ENCODE data around the gene INVS.
"Not testable (repeated sequence)": the region's sequence is repeated elsewhere in the genome, so short reads cannot be mapped to it uniquely, and the experiment has no call there.

INVS gene

DNA sequence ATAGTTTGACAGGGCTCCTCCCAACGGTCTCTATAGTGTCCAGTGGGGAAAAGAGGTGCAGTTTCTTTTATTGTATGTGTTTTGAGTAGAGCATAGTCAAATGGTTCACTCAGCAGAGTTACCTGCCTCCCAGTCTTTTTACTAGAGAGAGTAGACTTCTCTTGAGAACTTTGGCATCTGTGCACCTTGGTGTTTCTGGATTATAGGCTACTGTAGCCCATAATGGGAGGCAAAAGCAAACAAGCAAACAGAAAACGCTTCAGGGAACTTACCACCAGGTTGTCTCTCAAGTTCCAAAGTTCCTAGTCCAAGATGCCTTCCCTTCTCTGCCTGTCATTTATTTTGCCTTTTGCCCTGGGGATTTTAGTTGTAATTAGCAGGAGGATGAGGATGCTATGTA is 26.2 kb downstream of the INVS start:
- no peak for DNase-seq

GRCh38 chr9:100125910-100126309 is 26.9 kb downstream of the INVS start:
- no peak for DNase-seq

DNA sequence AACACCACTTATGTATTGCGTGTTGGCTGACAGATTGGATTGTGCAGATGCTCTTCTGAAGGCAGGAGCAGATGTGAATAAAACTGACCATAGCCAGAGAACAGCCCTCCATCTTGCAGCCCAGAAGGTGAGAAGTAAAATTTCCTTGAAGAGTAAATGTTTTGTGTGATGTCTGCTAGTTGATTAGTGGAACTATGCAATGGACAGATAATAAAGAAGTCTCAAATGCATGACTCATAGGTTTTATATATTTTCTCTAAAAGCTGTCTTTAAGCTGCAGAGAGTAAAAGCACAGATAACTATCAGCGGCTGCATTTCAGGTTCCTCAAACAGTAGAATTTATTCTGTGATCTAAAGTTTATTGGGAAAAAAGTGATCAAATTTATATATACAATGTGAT is 27.4 kb downstream of the INVS start:
- DNase-seq: no peak

DNA sequence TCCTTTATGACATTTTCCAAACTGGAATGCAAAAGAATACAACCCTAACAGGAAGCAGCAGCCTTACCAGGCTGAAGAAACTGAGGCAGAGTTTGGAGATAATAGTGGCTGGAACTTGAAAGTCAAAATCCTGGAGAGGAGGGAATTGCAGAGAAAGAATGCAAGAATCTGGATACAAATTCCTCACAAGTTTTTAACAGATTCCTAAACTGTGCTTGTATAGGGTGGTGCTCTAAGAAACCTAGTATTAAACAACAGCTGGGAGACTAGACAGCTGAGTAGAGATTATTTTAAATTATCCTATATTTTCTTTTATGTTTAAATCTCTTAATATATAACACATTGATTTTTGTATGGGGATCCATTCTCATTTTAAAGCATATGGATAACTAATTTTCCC is 30.7 kb downstream of the INVS start:
- no peak for DNase-seq

DNA sequence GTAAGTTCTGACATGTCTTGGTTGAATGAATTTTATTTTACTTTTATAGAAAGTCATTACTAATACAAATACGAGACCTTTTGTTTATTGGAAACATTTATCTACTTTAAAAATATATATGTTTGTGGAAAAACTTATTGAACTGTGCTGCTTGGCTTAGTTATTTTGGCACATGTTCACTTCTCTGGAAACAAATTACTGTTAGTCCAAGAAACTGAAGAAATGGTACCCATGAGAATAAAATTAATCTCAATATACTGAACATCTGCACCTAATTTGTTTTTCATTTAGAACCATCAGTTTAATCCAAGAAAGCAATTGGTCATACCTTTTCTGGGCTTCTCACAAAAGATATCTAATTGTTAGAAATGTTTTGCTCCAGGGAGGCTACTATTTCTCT is 32.2 kb downstream of the INVS start:
- DNase-seq: no peak

- DNase-seq: no peak
These were observed 32.9 kb downstream of the INVS start for GRCh38 chr9:100131875-100132430.

DNA sequence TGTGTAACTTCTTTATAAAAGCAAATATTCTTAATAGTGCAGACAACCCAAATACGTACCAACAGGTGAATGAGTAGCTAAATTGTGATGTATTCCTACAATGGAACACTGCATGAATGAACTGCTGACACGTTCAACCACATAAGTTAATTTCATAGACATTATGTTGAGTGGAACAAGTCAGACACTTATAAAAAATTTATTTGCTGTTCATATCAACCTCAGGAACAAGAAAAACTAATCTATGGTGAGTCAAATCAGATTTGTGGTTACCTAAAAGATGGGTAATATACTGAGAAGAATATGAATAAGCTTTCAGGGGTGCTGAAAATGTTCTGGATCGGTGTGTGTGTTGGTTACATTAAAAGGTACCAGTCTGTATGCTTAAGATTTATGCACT is 35.7 kb downstream of the INVS start:
- DNase-seq: no peak

DNA sequence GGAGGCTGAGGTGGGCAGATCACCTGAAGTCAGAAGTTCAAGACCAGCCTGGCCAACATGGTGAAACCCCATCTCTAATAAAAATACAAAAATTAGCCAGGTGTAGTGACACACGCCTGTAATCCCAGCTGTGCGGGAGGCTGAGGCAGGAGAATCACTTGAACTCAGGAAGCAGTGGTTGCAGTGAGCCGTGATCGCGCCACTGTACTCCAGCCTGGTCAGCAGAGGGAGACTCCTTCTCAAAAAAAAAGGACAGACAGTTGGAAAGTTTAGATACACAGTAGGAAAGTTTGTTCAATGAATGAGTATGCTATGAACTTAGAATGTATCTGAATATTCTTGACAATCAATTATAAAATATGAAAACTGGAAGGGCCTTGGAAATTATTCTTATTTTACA is 37.8 kb downstream of the INVS start:
- DNase-seq: not testable (repeated sequence)

- not testable (repeated sequence) for DNase-seq
These were observed 41.3 kb downstream of the INVS start for GRCh38 chr9:100140303-100140702.

DNA sequence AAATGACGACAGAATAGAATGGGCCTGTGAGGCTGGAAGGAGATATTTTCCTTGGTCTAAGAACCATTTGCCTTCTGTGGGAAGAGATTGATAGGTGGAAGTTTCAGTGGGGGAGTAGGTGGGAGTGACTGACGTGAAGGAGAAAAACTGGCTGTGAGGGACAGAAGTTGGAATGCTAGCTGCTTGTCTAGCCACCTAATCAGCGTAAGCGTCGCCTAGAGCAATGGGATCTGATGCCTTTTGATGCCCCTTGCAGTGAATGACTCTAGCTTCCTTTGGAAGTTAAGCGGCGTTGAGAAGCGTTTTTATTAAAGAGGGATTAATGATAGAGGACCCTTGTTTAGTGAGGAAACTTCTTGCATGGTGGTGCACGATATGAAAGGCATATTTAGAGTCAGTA is 42.8 kb downstream of the INVS start:
- DNase-seq: not testable (repeated sequence)

GRCh38 chr9:100145167-100145934 is 46.3 kb downstream of the INVS start:
- DNase-seq: not testable (repeated sequence)

DNA sequence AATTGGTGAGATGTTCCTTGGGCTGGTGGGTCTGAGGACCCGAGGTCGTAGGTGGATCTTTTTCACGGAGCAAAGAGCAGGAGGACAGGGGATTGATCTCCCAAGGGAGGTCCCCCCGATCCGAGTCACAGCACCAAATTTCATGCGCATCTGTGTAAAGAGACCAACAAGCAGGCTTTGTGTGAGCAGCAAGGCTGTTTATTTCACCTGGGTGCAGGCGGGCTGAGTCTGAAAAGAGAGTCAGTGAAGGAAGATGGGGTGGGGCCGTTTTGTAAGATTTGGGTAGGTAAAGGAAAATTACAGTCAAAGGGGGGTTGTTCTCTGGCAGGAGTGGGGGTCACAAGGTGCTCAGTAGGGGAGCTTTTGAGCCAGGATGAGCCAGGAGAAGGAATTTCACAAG is 46.9 kb downstream of the INVS start:
- not testable (repeated sequence) for DNase-seq

GRCh38 chr9:100150214-100150613 is 51.2 kb downstream of the INVS start:
- peak; percentile 72 for DNase-seq

- DNase-seq: no peak
These were observed 61.0 kb downstream of the INVS start for GRCh38 chr9:100160021-100160420.

GRCh38 chr9:100167176-100167575 is 68.1 kb downstream of the INVS start:
- DNase-seq: no peak

DNA sequence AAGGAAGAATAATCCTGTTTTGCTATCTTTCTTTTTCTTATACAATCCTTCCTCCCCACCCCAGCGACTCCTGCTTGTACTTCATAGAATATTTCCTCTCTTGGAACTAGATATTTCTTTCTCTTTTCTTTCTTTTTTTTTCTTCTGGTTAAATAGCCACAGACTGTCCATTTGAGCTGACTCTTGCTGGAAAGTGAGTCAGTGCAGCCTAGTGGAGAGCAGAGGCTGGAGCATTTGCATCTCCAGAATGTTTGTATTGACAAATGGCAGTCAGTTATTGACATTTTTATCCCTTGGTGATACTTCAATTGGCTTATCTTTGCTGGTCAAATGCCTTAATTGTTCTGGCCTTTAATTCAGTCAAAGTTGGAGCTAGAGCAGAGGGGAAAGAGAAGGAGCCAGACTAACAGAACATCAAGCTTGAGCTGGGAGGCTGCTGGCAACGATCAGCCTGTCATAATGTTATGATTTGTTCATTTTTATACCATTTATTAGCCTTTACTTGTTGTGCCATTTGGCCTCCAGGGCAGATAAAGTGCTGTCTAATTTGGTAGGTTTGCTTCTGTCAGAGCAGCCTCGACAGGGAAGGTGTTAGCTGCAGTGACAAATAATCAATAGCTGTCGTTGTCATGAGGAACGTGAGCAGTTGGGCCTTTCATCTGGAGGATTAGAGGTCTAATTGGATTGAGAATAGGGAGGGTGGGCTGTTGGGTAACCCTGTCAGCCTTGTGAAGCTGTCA is 69.0 kb downstream of the INVS start:
- DNase-seq: no peak

GRCh38 chr9:100170085-100170484 is 71.0 kb downstream of the INVS start:
- no peak for DNase-seq

- DNase-seq: no peak
These were observed 71.5 kb downstream of the INVS start for GRCh38 chr9:100170556-100170955.

- no peak for DNase-seq
These were observed 87.3 kb downstream of the INVS start for GRCh38 chr9:100186356-100186755.

DNA sequence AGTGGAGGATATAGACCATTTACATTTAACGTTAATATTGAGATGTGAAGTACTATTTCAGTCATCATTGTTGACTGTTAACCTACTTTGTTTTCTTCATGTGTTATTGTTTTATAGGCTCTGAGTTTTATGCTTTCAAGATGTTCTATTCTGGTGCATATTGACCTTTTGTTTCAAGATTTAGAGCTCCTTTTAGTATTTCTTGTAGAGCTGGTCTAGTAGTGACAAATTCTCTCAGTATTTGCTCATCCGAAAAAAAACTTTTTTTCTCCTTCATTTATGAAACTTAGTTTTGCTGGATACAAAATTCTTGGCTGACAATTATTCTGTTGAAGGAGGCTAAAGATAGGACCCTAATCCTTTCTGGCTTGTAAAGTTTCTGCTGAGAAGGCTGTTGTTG is 91.3 kb downstream of the INVS start:
- DNase-seq: no peak

GRCh38 chr9:100191264-100191663 is 92.2 kb downstream of the INVS start:
- DNase-seq: no peak

DNA sequence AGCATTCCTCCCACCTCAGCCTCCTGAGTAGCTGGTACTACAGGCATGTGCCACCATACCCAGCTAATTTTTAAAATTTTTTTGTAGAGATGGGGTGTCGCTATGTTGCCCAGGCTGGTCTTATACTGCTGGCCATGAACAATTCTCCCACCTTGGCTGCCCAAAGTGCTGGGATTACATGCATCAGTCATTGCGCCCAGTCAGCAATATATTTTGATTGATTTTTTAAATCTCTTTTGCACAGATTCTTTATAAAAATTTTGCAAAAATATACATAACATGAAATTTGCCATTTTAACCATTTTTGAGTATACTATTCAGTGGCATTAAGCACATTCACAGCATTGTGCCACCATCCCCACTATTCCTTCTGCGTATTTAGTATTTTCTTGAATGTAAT is 94.0 kb downstream of the INVS start:
- DNase-seq: no peak

DNA sequence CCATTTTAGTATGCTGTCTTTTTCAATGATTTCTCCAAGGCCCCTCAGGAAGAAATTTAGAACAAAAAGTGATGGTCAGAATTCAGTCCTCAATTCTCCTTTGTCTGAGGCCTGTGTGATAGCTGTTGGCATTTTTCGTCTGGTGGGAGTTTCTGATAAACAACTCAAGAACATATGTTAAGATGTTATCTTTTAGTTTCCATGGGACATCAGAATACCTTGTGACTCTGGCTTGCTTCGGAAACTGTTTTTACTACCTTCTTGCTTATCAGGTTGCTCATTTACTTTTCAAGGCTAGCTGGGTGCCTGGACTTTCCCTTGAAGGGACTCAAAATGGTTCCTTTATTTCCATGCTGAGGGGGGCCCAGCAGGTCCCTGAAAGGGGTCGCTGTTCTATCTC is 97.2 kb downstream of the INVS start:
- no peak for DNase-seq

DNA sequence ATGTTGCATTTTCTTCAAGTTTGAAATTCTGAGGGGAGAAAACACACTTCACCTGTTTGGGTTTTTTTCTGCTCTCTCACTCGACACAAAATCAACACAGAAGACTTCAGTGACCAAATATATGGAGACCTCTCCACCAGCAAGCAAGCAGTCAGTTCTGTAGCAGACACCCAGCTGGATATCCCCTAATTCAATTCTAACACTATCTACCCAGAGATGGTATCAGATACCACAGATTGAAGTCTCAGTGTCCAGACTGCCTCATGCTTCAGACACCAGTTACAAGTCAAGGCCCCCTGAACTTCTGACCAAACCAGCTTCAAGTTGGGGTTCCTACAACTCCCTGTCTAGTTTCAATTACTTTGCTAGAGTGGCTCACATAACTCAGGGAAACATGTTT is 97.8 kb downstream of the INVS start:
- no peak for DNase-seq

Data from NCI-H748 treated with DMSO at 0.1 percent for 48 hours (cell line).